GM12878 (cell line): Measurements from ENCODE around the gene NCKAP5L. TPM values are rescaled to one million over a fixed set of nuclear protein-coding genes. Genes with fewer than 3 reads are reported as not detected.

ENCODE experiments used
- ATF2 ChIP-seq: IDR thresholded peaks from 2 replicates; pipeline ENCODE4 v1.6.1; 2012; ENCODE audit warnings: low read length, inconsistent platforms
- CBFB ChIP-seq: IDR thresholded peaks from 2 replicates; pipeline ENCODE4 v1.6.1; 2016; ENCODE audit warnings: antibody characterized with exemption, low read depth
- CHD2 ChIP-seq: IDR thresholded peaks from 2 replicates; pipeline ENCODE4 v1.6.1; 2011; ENCODE audit warnings: low read depth, low read length, improper control_type of control experiment, borderline replicate concordance
- CHD4 ChIP-seq: fragments of 200-600 bp; sonication (generic); IDR thresholded peaks from 2 replicates; pipeline ENCODE4 v1.6.1; 2016; ENCODE audit warnings: mild to moderate bottlenecking
- FOXK2 ChIP-seq: fragments of 450-650 bp; IDR thresholded peaks from 2 replicates; pipeline ENCODE4 v1.6.1; 2017; ENCODE audit warnings: mild to moderate bottlenecking, moderate library complexity
- HSF1 ChIP-seq: fragments of 150-350 bp; IDR thresholded peaks from 2 replicates; pipeline ENCODE4 v1.6.1; 2014; ENCODE audit warnings: mild to moderate bottlenecking, low read depth, low read length
- MEF2A ChIP-seq: IDR thresholded peaks from 2 replicates; pipeline ENCODE4 v1.6.1; 2011; ENCODE audit warnings: low read depth, mild to moderate bottlenecking, low read length, moderate library complexity; ENCODE audit not compliant: insufficient read depth
- MYC ChIP-seq: IDR thresholded peaks from 2 replicates; pipeline ENCODE4 v1.6.1; 2011; ENCODE audit warnings: mild to moderate bottlenecking, low read length, moderate library complexity, inconsistent platforms; ENCODE audit not compliant: insufficient read depth, insufficient replicate concordance, insufficient read length, severe bottlenecking
- NFXL1 ChIP-seq: fragments of 450-650 bp; IDR thresholded peaks from 2 replicates; pipeline ENCODE4 v1.6.1; 2017; ENCODE audit warnings: antibody characterized with exemption, mild to moderate bottlenecking, borderline replicate concordance
- PBX3 ChIP-seq: IDR thresholded peaks from 2 replicates; pipeline ENCODE4 v1.6.1; 2011; ENCODE audit warnings: mild to moderate bottlenecking, low read depth, low read length, moderate library complexity; ENCODE audit not compliant: insufficient replicate concordance
- PRDM15 ChIP-seq: fragments of 450-650 bp; formaldehyde crosslinking; IDR thresholded peaks from 2 replicates; pipeline ENCODE4 v1.4.0; 2020; ENCODE audit warnings: mild to moderate bottlenecking, moderate library complexity
- RBBP5 ChIP-seq: fragments of 200-600 bp; sonication (generic); conservative IDR thresholded peaks from 2 replicates; pipeline ENCODE4 v1.6.1; 2016
- SMARCA5 ChIP-seq: fragments of 450-650 bp; IDR thresholded peaks from 2 replicates; pipeline ENCODE4 v1.6.1; 2017; ENCODE audit warnings: mild to moderate bottlenecking
- SREBF2 ChIP-seq: IDR thresholded peaks from 2 replicates; pipeline ENCODE4 v1.6.1; 2012; ENCODE audit warnings: mild to moderate bottlenecking, low read length
- SUZ12 ChIP-seq: fragments of 200-600 bp; sonication (generic); IDR thresholded peaks from one replicate; pipeline ENCODE4 v1.6.1; 2018; ENCODE audit warnings: antibody characterized with exemption, mild to moderate bottlenecking; ENCODE audit not compliant: unreplicated experiment
- WRNIP1 ChIP-seq: IDR thresholded peaks from 2 replicates; pipeline ENCODE4 v1.6.1; 2011; ENCODE audit warnings: low read depth, low read length, improper control_type of control experiment, borderline replicate concordance
- YY1 ChIP-seq: IDR thresholded peaks from 2 replicates; pipeline ENCODE4 v1.6.1; 2011; ENCODE audit warnings: low read depth, mild to moderate bottlenecking, low read length
- ZBTB4 ChIP-seq: fragments of 450-650 bp; formaldehyde crosslinking; IDR thresholded peaks from 2 replicates; pipeline ENCODE4 v1.4.0; 2022; ENCODE audit warnings: mild to moderate bottlenecking, moderate library complexity
- polyA plus RNA-seq, 11 experiments: library from polyadenylated mRNA; depleted of rRNA in 4 of 11; unstranded in 6 of 11; stranded (reverse) in 5 of 11; fragments of >200 nt; fragmentation: Nextera tagmentation in 4 of 11; fragmentation: Illumina TruSeq in 1 of 11; extraction: Ambion mirVana in 4 of 11; extraction: Trizol in 1 of 11; gene quantifications; 1 replicate in 1 of 11; 2 replicates in 10 of 11; pipeline versions ENCODE4 v1.2.1 to v1.2.3, GENCODE V29; 2011 to 2016; ENCODE audit warnings: inconsistent platforms in 2 of 11, missing spikeins in 2 of 11, low read depth in 1 of 11
- total RNA-seq, 4 experiments: library from RNA; depleted of rRNA in 3 of 4; stranded (reverse); fragments of >200 nt in 3 of 4; fragmentation: Illumina TruSeq in 1 of 4; extraction: Trizol in 1 of 4; gene quantifications; 2 replicates each; pipeline versions ENCODE4 v1.2.1 to v1.2.3, GENCODE V29; 2013 to 2021

NCKAP5L gene
- total and polyA plus RNA-seq, 10 of the 15 experiments (the other 5 are each of a cell fraction or from before 2014, with no cell fraction given): 0.03 to 15.8 (median 4.4) TPM

- TF ChIP-seq SUZ12: no peak
- TF ChIP-seq MYC: no peak
- no peak for TF ChIP-seq RBBP5
- no peak for TF ChIP-seq NFXL1
- no peak for TF ChIP-seq PRDM15 (CRISPR knock-in tag)
- TF ChIP-seq WRNIP1: no peak
- TF ChIP-seq FOXK2: no peak
- peak; percentile 59; the same call in 1 of the 2 replicates for TF ChIP-seq CHD2
- TF ChIP-seq SMARCA5: no peak
- TF ChIP-seq ATF2: no peak
- no peak for TF ChIP-seq MEF2A
- TF ChIP-seq CBFB: peak; percentile 70; the same call in 1 of the 2 replicates
- TF ChIP-seq PBX3: no peak
- no peak for TF ChIP-seq HSF1
- no peak for TF ChIP-seq SREBF2
- no peak for TF ChIP-seq CHD4
- TF ChIP-seq ZBTB4 (CRISPR knock-in tag): no peak
- peak; percentile 51; the same call in 1 of the 2 replicates for TF ChIP-seq YY1
These were observed at the start of gene NCKAP5L (continued) for GRCh38 chr12:49828133-49829091.
